Liver (tissue), 3 donors: Measurements from ENCODE around the gene STK40.

Experiments used
- CTCF ChIP-seq: fragments of 150-350 bp; IDR thresholded peaks from 2 replicates; pipeline ENCODE4 v1.5.1; 2017; ENCODE audit warnings: improper control_type of control experiment, low read depth, low read length; ENCODE audit not compliant: missing input control
- HNF4A ChIP-seq, 2 donors: conservative IDR thresholded peaks; 2 replicates each; pipeline ENCODE4 v1.6.1; 2016; ENCODE audit warnings: antibody characterized with exemption in 2 of 2, mild to moderate bottlenecking in 2 of 2
- MAX ChIP-seq: IDR thresholded peaks from 2 replicates; pipeline ENCODE4 v1.6.1; 2016; ENCODE audit warnings: antibody characterized with exemption
- NR2F2 ChIP-seq: IDR thresholded peaks from 2 replicates; pipeline ENCODE4 v1.6.1; 2016; ENCODE audit warnings: antibody characterized with exemption
- RAD21 ChIP-seq, 2 donors: IDR thresholded peaks; 2 replicates each; pipeline ENCODE4 v1.6.1; 2016; ENCODE audit warnings: antibody characterized with exemption in 2 of 2, mild to moderate bottlenecking in 2 of 2
- REST ChIP-seq: IDR thresholded peaks from 2 replicates; pipeline ENCODE4 v1.6.1; 2016; ENCODE audit warnings: antibody characterized with exemption, mild to moderate bottlenecking
- SP1 ChIP-seq: IDR thresholded peaks from 2 replicates; pipeline ENCODE4 v1.6.1; 2018; ENCODE audit warnings: antibody characterized with exemption, mild to moderate bottlenecking
- TAF1 ChIP-seq: conservative IDR thresholded peaks from 2 replicates; pipeline ENCODE4 v1.6.1; 2016; ENCODE audit warnings: antibody characterized with exemption, mild to moderate bottlenecking
- donor health status: healthy.
- donor health status: healthy.

GRCh38 chr1:36433102-36433501, 47.4 kb upstream of the STK40 start:
- no peak for TF ChIP-seq RAD21 (IDR thresholded peaks at IDR 0.05)
- TF ChIP-seq NR2F2 = no peak
- TF ChIP-seq CTCF = no peak
- TF ChIP-seq MAX = no peak
- no peak for TF ChIP-seq HNF4A (conservative IDR thresholded peaks at IDR 0.05)
- no peak for TF ChIP-seq SP1
- no peak for TF ChIP-seq TAF1
- TF ChIP-seq REST = no peak
